ENCODE results near the gene LRMDA.

Gene LRMDA

GRCh38 chr10:76456197-76456596 lies 1024.8 kb downstream of the LRMDA start:
- Histone ChIP-seq H3K9me3 (ENCODE audit: control insufficient read depth, insufficient read depth, low read depth, low read length) (no peaks in the 10 kb centered on the region), H3K4me1 (ENCODE audit: control insufficient read depth, insufficient read depth, low read length) (no peaks in the 10 kb centered on the region), H3K36me3 (ENCODE audit: control insufficient read depth in 2 of 2, insufficient read depth in 1 of 2, low read length in 2 of 2) (no peaks in the 10 kb centered on the region), H3K4me3 (ENCODE audit: low read depth, low read length) (no peak overlapping the region), H3K27ac (ENCODE audit: extremely low read depth, low read depth, low read length) (no peak overlapping the region)
- ChIA-PET CTCF (interaction anchor here (0.5 to 0.6 kb wide), 2 partner anchors 21 to 25 kb away, joined by 3 read pairs; no protein-coding TSS in a partner anchor), POLR2A (no interaction called here)
- TF ChIP-seq ZNF423 (tag by site-specific recombination; IDR thresholded peaks at IDR 0.05): no peak
- TF ChIP-seq SP3 (tag by site-specific recombination; IDR thresholded peaks at IDR 0.05): no peak
- no peak for TF ChIP-seq ZNF132 (tag by site-specific recombination; IDR thresholded peaks at IDR 0.05; ENCODE audit: borderline replicate concordance)
- no peak for TF ChIP-seq ZFP37 (tag by site-specific recombination; IDR thresholded peaks at IDR 0.05)
- TF ChIP-seq ZNF518A (tag by site-specific recombination; conservative IDR thresholded peaks at IDR 0.05; ENCODE audit: low read depth): no peak
- no peak for TF ChIP-seq EGR2 (tag by site-specific recombination; IDR thresholded peaks at IDR 0.05; ENCODE audit: low read depth)
- no peak for TF ChIP-seq AEBP2 (tag by site-specific recombination; IDR thresholded peaks at IDR 0.05; ENCODE audit: borderline replicate concordance)
- TF ChIP-seq ZNF610 (tag by site-specific recombination; IDR thresholded peaks at IDR 0.05; ENCODE audit: borderline replicate concordance): no peak
- no peak for TF ChIP-seq ZBTB7A (tag by site-specific recombination; IDR thresholded peaks at IDR 0.05; ENCODE audit: low read depth)

GRCh38 chr10:76459016-76459730 lies 1027.7 kb downstream of the LRMDA start:
- no peaks in the 10 kb centered on the region for H3K9me3 ChIP-seq (ENCODE audit: control insufficient read depth, insufficient read depth, low read depth, low read length)
- ChIA-PET POLR2A (no interaction called here), CTCF (interaction anchor here (1.1 kb wide), 1 partner anchor 28 kb away, joined by 3 read pairs; no protein-coding TSS in a partner anchor)
- H3K4me3 ChIP-seq (ENCODE audit: low read depth, low read length): no peak overlapping the region
- TF ChIP-seq ZNF248 (tag by site-specific recombination; IDR thresholded peaks at IDR 0.05): no peak
- H3K27ac ChIP-seq (ENCODE audit: extremely low read depth, low read depth, low read length): no peak overlapping the region
- H3K36me3 ChIP-seq (ENCODE audit: control insufficient read depth in 2 of 2, insufficient read depth in 1 of 2, low read length in 2 of 2): no peaks in the 10 kb centered on the region
- H3K4me1 ChIP-seq (ENCODE audit: control insufficient read depth, insufficient read depth, low read length): no peaks in the 10 kb centered on the region

GRCh38 chr10:76461024-76461423 lies 1029.6 kb downstream of the LRMDA start:
- Histone ChIP-seq H3K9me3 (ENCODE audit: control insufficient read depth, insufficient read depth, low read depth, low read length) (no peaks in the 10 kb centered on the region), H3K36me3 (ENCODE audit: control insufficient read depth in 2 of 2, insufficient read depth in 1 of 2, low read length in 2 of 2) (no peaks in the 10 kb centered on the region), H3K4me1 (ENCODE audit: control insufficient read depth, insufficient read depth, low read length) (no peaks in the 10 kb centered on the region), H3K4me3 (ENCODE audit: low read depth, low read length) (no peak overlapping the region), H3K27ac (ENCODE audit: extremely low read depth, low read depth, low read length) (no peak overlapping the region)
- no peak for TF ChIP-seq GFI1B (tag by site-specific recombination; IDR thresholded peaks at IDR 0.05)
- no peak for TF ChIP-seq ZNF660 (tag by site-specific recombination; IDR thresholded peaks at IDR 0.05)
- ChIA-PET POLR2A (no interaction called here), CTCF (no interaction called here)
